HepG2 (cell line): Measurements from ENCODE around the gene PRODH. TPM values are rescaled to one million over a fixed set of nuclear protein-coding genes. Genes with fewer than 3 reads are reported as not detected.

Source experiments
- ATAC-seq: fragments of 200-7000 bp; cut with Tn5 transposase; 3 replicates; pipeline ENCODE4 v1.9.1; 2020; ENCODE audit warnings: mild to moderate bottlenecking, moderate library complexity
- BruUV-seq: library from RNA; stranded (reverse); fragments of 400-500 nt; replicated peaks from 2 replicates; lab custom pipeline; 2021; lab: Mats Ljungman, UMichigan
- CTCF ChIA-PET: fragments of 300-600 bp; formaldehyde crosslinking; extraction: SDS; loops from one replicate; lab custom pipeline; 2021; ENCODE audit warnings: low total read pairs, inconsistent platforms, low intra/inter-chr PET ratio; lab: Yijun Ruan, JAX
- POLR2A ChIA-PET: fragments of 350-600 bp; sonication (Branson Sonifier 250); formaldehyde crosslinking; loops from one replicate; lab custom pipeline; 2020; ENCODE audit warnings: antibody characterized with exemption, inconsistent platforms; lab: Yijun Ruan, JAX
- DNase-seq: peaks from one replicate; pipeline ENCODE4 v3.0.0-alpha.2; 2015; ENCODE audit warnings: low spot score
- FAIRE-seq: peaks from 3 replicates; lab custom pipeline; 2011; peaks lifted over from hg19 to GRCh38; lab: Jason Lieb, UNC
- H2AFZ ChIP-seq: one replicate; pipeline ENCODE4 v1.6.1; 2011; ENCODE audit warnings: low read length, inconsistent platforms
- H3K27ac ChIP-seq: fragments of 300-600 bp; 3 replicates; pipeline ENCODE4 v1.8.0; 2011; ENCODE audit warnings: mixed run types, mild to moderate bottlenecking, mixed read lengths, low read length, inconsistent platforms; ENCODE audit not compliant: insufficient read depth; ENCODE audit errors: extremely low read length
- H3K27me3 ChIP-seq, 2 experiments: fragments of 200-600 bp in 1 of 2; 2 replicates in 1 of 2; 3 replicates in 1 of 2; pipeline versions ENCODE4 v1.6.0 to v1.8.0; 2011; ENCODE audit warnings: low read length in 2 of 2, mild to moderate bottlenecking in 2 of 2, moderate library complexity in 2 of 2, inconsistent platforms in 1 of 2; ENCODE audit not compliant: insufficient read depth in 2 of 2, control insufficient read depth in 1 of 2
- H3K36me3 ChIP-seq, 2 experiments: fragments of 200-600 bp in 1 of 2; replicated peaks in 1 of 2; 2 replicates in 1 of 2; 3 replicates in 1 of 2; pipeline versions ENCODE4 v1.5.1 to v1.8.0; 2011; ENCODE audit warnings: low read length in 2 of 2, inconsistent platforms in 1 of 2; ENCODE audit not compliant: insufficient read depth in 2 of 2, control insufficient read depth in 1 of 2
- H3K4me1 ChIP-seq: 2 replicates; pipeline ENCODE4 v1.5.1; 2012; ENCODE audit warnings: low read length, inconsistent platforms; ENCODE audit not compliant: insufficient read depth
- H3K4me2 ChIP-seq: 2 replicates; pipeline ENCODE4 v1.6.0; 2011; ENCODE audit warnings: low read depth, low read length, inconsistent platforms
- H3K4me3 ChIP-seq, 3 experiments: fragments of 200-600 bp in 1 of 3; sonication (generic), shearing (Covaris generic) in 1 of 3; replicated peaks in 1 of 3; 2 replicates each; pipeline ENCODE4 v1.5.1; 2011 to 2016; ENCODE audit warnings: low read length in 3 of 3, inconsistent platforms in 2 of 3, low read depth in 2 of 3, mild to moderate bottlenecking in 2 of 3, control low read depth in 1 of 3, mixed read lengths in 1 of 3; ENCODE audit not compliant: insufficient read depth in 1 of 3
- H3K79me2 ChIP-seq: one replicate; pipeline ENCODE4 v1.6.1; 2011; ENCODE audit warnings: low read length, inconsistent platforms; ENCODE audit not compliant: insufficient read depth
- H3K9ac ChIP-seq: 2 replicates; pipeline ENCODE4 v1.6.0; 2011; ENCODE audit warnings: mild to moderate bottlenecking, low read depth, low read length, inconsistent platforms; ENCODE audit not compliant: insufficient read depth
- H3K9me3 ChIP-seq: 2 replicates; pipeline ENCODE4 v1.5.1; 2012; ENCODE audit warnings: mild to moderate bottlenecking, low read length
- H4K20me1 ChIP-seq: 2 replicates; pipeline ENCODE4 v1.6.0; 2011; ENCODE audit warnings: inconsistent platforms, mild to moderate bottlenecking, low read length, moderate library complexity; ENCODE audit not compliant: insufficient read depth
- ZBTB1 ChIP-seq: sonication (generic); formaldehyde crosslinking; IDR thresholded peaks from 2 replicates; pipeline ENCODE4 v1.4.0; 2020; ENCODE audit warnings: missing genetic modification reagents, borderline replicate concordance
- WGBS: methylation state at CpG from one replicate; pipeline ENCODE4 v1.1.6; 2017; ENCODE audit warnings: low lambda C conversion rate; 5-methylcytosine and 5-hydroxymethylcytosine counted together
- in situ Hi-C: cut with HindIII; loops from 2 replicates; pipeline ENCODE4 v1.10.0; 2017; ENCODE audit warnings: low pct_unique_long_range_greater_than_20kb; ENCODE audit not compliant: extremely low pct_ligation_motif_present
- intact Hi-C: fragments of 100-400 bp; cut with micrococcal nuclease; formaldehyde crosslinking; loops from one replicate; pipeline ENCODE4 v1.10.0; 2022; ENCODE audit not compliant: unreplicated experiment
- polyA plus RNA-seq, 8 experiments: library from polyadenylated mRNA; depleted of rRNA in 3 of 8; stranded (reverse) in 7 of 8; unstranded in 1 of 8; fragments of >200 nt; fragmentation: Illumina TruSeq in 4 of 8; extraction: Trizol in 4 of 8; gene quantifications; 2 replicates each; pipeline versions ENCODE4 v1.2.1 to v1.2.3, GENCODE V29; 2011 to 2016; ENCODE audit warnings: low read depth in 4 of 8, missing spikeins in 1 of 8, mixed read lengths in 1 of 8; ENCODE audit not compliant: insufficient read depth in 1 of 8
- total RNA-seq, 5 experiments: library from RNA; depleted of rRNA; stranded (reverse); fragments of >200 nt; fragmentation: Illumina TruSeq; extraction: Trizol; gene quantifications; 2 replicates each; pipeline ENCODE4 v1.2.3, GENCODE V29; 2016; ENCODE audit warnings: low read depth in 1 of 5
- TF ChIP-seq, protein P1 (sequence below): sonication (generic); formaldehyde crosslinking; IDR thresholded peaks from 2 replicates; pipeline ENCODE4 v1.5.1; 2020; ENCODE audit warnings: mild to moderate bottlenecking, missing genetic modification reagents, moderate library complexity

PRODH gene
- total and polyA plus RNA-seq, 2 of the 13 experiments (the other 11 are each of a cell fraction or from before 2014, with no cell fraction given), result 0.29 to 0.30 TPM

DNA sequence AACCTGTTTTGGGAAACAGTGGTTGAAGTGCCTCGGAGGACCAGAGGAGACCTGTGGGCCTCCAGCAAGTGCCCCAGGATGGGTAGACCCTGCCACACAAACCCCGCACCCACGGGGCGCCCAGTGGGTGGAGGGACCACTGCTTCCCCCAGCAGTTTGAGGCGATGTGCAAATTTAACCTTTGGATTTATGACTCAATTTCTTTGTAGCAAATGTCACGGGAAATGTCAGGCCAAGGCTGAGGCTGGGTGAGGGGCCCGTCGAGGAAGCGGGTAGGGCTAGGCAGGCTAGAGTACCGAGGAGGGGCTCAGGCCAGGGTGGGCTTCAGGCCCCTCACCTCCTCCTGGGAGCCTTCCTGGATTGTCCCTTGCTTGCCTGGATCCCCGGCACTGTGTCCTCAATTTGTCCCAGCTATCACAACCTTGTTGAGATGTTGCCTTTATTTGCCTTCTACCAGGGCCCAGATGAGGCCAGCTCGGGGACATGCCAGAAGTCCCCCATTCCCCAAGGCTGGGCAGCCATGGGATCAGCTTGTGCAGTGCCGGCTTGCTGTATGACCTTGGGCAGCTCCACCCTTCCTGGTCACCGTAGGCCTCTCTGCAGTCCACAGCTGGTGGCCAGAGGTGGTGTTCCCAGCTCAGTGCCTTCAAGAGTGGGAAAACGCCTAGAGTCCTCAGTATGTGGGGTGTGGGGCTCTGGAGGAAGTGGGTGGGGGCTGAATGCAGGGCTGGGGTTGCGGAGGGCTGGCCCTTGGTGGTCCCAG, 39.5 kb upstream of the PRODH start:
- Histone ChIP-seq H3K27me3 (peaks cover 0 to 9% of the 10 kb centered on the region in 2 experiments; a peak in 2 of 5 replicates), H3K36me3 (no peaks in the 10 kb centered on the region), H4K20me1 (no peaks in the 10 kb centered on the region), H3K79me2 (no peaks in the 10 kb centered on the region), H3K9ac (no peak overlapping the region), H3K4me3 (peak overlapping the region in 1 of 3 experiments; percentile 10; a peak in 1 of 6 replicates), H3K4me2 (no peak overlapping the region; the same call in 1 of the 2 replicates), H3K4me1 (peaks cover 27% of the 10 kb centered on the region), H3K27ac (no peak overlapping the region), H2AFZ (no peak overlapping the region), H3K9me3 (peaks cover 4% of the 10 kb centered on the region)
- TF ChIP-seq, protein P1, sequence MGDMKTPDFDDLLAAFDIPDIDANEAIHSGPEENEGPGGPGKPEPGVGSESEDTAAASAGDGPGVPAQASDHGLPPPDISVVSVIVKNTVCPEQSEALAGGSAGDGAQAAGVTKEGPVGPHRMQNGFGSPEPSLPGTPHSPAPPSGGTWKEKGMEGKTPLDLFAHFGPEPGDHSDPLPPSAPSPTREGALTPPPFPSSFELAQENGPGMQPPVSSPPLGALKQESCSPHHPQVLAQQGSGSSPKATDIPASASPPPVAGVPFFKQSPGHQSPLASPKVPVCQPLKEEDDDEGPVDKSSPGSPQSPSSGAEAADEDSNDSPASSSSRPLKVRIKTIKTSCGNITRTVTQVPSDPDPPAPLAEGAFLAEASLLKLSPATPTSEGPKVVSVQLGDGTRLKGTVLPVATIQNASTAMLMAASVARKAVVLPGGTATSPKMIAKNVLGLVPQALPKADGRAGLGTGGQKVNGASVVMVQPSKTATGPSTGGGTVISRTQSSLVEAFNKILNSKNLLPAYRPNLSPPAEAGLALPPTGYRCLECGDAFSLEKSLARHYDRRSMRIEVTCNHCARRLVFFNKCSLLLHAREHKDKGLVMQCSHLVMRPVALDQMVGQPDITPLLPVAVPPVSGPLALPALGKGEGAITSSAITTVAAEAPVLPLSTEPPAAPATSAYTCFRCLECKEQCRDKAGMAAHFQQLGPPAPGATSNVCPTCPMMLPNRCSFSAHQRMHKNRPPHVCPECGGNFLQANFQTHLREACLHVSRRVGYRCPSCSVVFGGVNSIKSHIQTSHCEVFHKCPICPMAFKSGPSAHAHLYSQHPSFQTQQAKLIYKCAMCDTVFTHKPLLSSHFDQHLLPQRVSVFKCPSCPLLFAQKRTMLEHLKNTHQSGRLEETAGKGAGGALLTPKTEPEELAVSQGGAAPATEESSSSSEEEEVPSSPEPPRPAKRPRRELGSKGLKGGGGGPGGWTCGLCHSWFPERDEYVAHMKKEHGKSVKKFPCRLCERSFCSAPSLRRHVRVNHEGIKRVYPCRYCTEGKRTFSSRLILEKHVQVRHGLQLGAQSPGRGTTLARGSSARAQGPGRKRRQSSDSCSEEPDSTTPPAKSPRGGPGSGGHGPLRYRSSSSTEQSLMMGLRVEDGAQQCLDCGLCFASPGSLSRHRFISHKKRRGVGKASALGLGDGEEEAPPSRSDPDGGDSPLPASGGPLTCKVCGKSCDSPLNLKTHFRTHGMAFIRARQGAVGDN (CRISPR knock-in tag), result 0 out of 2 replicates have a peak, but pooled peaks have one; percentile 11
- no peak for TF ChIP-seq ZBTB1 (CRISPR knock-in tag)
- DNase-seq (no peak), FAIRE-seq (no peak), ATAC-seq (peak; percentile 40)
- in situ Hi-C loops, result no loop called here
- no TSS peak for BruUV-seq
- intact Hi-C loops, result no loop called here
- 13% methylated on average over 6 of the region's 16 CpGs for WGBS
- ChIA-PET POLR2A (no interaction called here), CTCF (no interaction called here)
